DND-41 (cell line): ENCODE data around the gene KRCC1.

Experiments
- ATAC-seq: fragments of 200-7000 bp; cut with Tn5 transposase; 3 replicates; pipeline ENCODE4 v1.9.1; 2021; ENCODE audit warnings: low read depth; ENCODE audit not compliant: insufficient read depth
- DNase-seq: peaks from one replicate; pipeline ENCODE4 v3.0.0-alpha.2; 2020
- H2AFZ ChIP-seq: 2 replicates; pipeline ENCODE4 v1.6.0; 2012; ENCODE audit warnings: low read depth, low read length
- H3K27ac ChIP-seq: 2 replicates; pipeline ENCODE4 v1.5.1; 2012; ENCODE audit warnings: low read length, inconsistent platforms
- H3K27me3 ChIP-seq: fragments of 200-600 bp; sonication (generic); 2 replicates; pipeline ENCODE4 v1.6.0; 2012; ENCODE audit warnings: low read length, mild to moderate bottlenecking, inconsistent platforms; ENCODE audit not compliant: insufficient read depth, poor library complexity
- H3K36me3 ChIP-seq: 2 replicates; pipeline ENCODE4 v1.5.1; 2012; ENCODE audit warnings: low read length, inconsistent platforms; ENCODE audit not compliant: insufficient read depth
- H3K4me1 ChIP-seq: 2 replicates; pipeline ENCODE4 v1.5.1; 2012; ENCODE audit warnings: mild to moderate bottlenecking, low read length; ENCODE audit not compliant: insufficient read depth
- H3K4me2 ChIP-seq: 2 replicates; pipeline ENCODE4 v1.6.0; 2012; ENCODE audit warnings: mild to moderate bottlenecking, moderate library complexity, low read length, inconsistent platforms; ENCODE audit not compliant: insufficient read depth
- H3K4me3 ChIP-seq, 2 experiments: fragments of 200-600 bp in 1 of 2; shearing (Covaris generic) in 1 of 2; 2 replicates each; pipeline ENCODE4 v1.5.1; 2012 to 2016; ENCODE audit warnings: inconsistent platforms in 2 of 2, low read length in 2 of 2, mild to moderate bottlenecking in 2 of 2, low read depth in 1 of 2, moderate library complexity in 1 of 2
- H3K79me2 ChIP-seq: 2 replicates; pipeline ENCODE4 v1.6.0; 2012; ENCODE audit warnings: low read length, inconsistent platforms; ENCODE audit not compliant: insufficient read depth
- H3K9ac ChIP-seq: 2 replicates; pipeline ENCODE4 v1.6.0; 2012; ENCODE audit warnings: low read depth, mild to moderate bottlenecking, inconsistent platforms, low read length, moderate library complexity
- H3K9me3 ChIP-seq: 2 replicates; pipeline ENCODE4 v1.5.1; 2012; ENCODE audit warnings: low read length, moderate library complexity, mild to moderate bottlenecking, inconsistent platforms; ENCODE audit not compliant: insufficient read depth, severe bottlenecking
- H4K20me1 ChIP-seq: 2 replicates; pipeline ENCODE4 v1.6.0; 2012; ENCODE audit warnings: low read length; ENCODE audit not compliant: insufficient read depth
- EZH2 ChIP-seq: IDR thresholded peaks from 3 replicates; pipeline ENCODE4 v1.6.1; 2012; ENCODE audit warnings: borderline replicate concordance, low read depth, mild to moderate bottlenecking, moderate library complexity, low read length, inconsistent platforms; ENCODE audit not compliant: severe bottlenecking
- TF ChIP-seq, protein P1 (sequence below): IDR thresholded peaks from 2 replicates; pipeline ENCODE4 v1.5.1; 2012; ENCODE audit warnings: borderline replicate concordance, low read length, moderate library complexity, mild to moderate bottlenecking; ENCODE audit not compliant: poor library complexity, severe bottlenecking; ENCODE audit errors: extremely low read depth

Gene KRCC1

DNA sequence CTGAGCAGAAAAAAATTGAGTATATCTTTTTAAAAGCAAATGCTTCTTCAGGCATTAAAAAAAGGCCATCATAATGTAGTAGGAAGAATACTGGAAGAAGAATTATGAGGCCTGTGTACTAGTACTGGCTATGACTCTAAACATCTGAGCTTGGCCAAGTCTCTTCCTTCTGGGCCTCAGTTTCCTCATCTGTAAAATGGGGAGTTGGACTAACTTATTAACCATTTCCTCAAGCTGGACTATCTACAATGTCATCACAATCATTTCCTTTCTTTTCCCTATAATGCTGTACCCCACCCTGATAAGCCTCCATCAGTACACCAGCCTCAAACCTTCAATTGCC, 42.9 kb upstream of the KRCC1 start:
- Histone ChIP-seq H3K4me1 (no peaks in the 10 kb centered on the region), H3K4me3 (no peak overlapping the region), H3K79me2 (no peaks in the 10 kb centered on the region), H3K9me3 (no peaks in the 10 kb centered on the region), H3K4me2 (no peak overlapping the region), H3K27ac (no peak overlapping the region), H4K20me1 (no peaks in the 10 kb centered on the region), H3K27me3 (peaks cover 4% of the 10 kb centered on the region), H2AFZ (no peak overlapping the region), H3K36me3 (no peaks in the 10 kb centered on the region), H3K9ac (no peak overlapping the region)
- ATAC-seq (no peak), DNase-seq (no peak)
- TF ChIP-seq, protein P1, sequence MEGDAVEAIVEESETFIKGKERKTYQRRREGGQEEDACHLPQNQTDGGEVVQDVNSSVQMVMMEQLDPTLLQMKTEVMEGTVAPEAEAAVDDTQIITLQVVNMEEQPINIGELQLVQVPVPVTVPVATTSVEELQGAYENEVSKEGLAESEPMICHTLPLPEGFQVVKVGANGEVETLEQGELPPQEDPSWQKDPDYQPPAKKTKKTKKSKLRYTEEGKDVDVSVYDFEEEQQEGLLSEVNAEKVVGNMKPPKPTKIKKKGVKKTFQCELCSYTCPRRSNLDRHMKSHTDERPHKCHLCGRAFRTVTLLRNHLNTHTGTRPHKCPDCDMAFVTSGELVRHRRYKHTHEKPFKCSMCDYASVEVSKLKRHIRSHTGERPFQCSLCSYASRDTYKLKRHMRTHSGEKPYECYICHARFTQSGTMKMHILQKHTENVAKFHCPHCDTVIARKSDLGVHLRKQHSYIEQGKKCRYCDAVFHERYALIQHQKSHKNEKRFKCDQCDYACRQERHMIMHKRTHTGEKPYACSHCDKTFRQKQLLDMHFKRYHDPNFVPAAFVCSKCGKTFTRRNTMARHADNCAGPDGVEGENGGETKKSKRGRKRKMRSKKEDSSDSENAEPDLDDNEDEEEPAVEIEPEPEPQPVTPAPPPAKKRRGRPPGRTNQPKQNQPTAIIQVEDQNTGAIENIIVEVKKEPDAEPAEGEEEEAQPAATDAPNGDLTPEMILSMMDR: no peak
- TF ChIP-seq EZH2: no peak

- Histone ChIP-seq H2AFZ (no peak overlapping the region), H3K36me3 (no peaks in the 10 kb centered on the region), H3K27ac (no peak overlapping the region), H3K9ac (no peak overlapping the region), H3K9me3 (no peaks in the 10 kb centered on the region), H3K79me2 (no peaks in the 10 kb centered on the region), H3K4me2 (no peak overlapping the region), H3K27me3 (peaks cover 4% of the 10 kb centered on the region), H4K20me1 (no peaks in the 10 kb centered on the region), H3K4me3 (no peak overlapping the region), H3K4me1 (no peaks in the 10 kb centered on the region)
- DNase-seq (no peak), ATAC-seq (no peak)
- TF ChIP-seq, protein P1: no peak
- TF ChIP-seq EZH2: no peak
Measured at GRCh38 chr2:88097891-88098557, 42.4 kb upstream of the KRCC1 start.

DNA sequence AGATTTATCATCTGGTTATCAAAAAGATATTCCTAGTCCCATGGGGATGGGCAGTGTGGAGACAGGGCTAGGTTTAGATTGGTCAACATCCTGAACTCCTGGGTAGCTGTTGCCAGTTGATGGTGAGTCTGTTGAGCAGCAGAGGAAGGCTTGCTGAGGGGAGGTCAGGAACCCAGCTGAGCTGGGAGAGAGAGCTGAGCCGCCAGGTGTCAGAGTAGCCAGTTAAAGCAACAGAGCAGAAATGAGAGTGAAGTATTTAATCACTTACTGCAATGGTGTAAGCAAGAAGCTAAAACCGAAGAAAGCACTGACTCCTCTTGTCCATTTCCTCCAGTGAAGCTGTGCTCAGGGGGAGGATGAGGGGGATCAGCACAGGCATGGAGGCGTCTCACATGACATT, 41.6 kb upstream of the KRCC1 start:
- Histone ChIP-seq H2AFZ (no peak overlapping the region), H3K27ac (no peak overlapping the region), H3K9me3 (no peaks in the 10 kb centered on the region), H3K27me3 (peaks cover 4% of the 10 kb centered on the region), H3K9ac (no peak overlapping the region), H3K4me3 (no peak overlapping the region), H3K4me1 (no peaks in the 10 kb centered on the region), H3K79me2 (no peaks in the 10 kb centered on the region), H3K4me2 (no peak overlapping the region), H3K36me3 (no peaks in the 10 kb centered on the region), H4K20me1 (no peaks in the 10 kb centered on the region)
- ATAC-seq (no peak), DNase-seq (no peak)
- TF ChIP-seq, protein P1: no peak
- TF ChIP-seq EZH2: no peak
